ENCODE results near the gene TMEM212.

GRCh38 chr3:171873580-171873979, 30.4 kb downstream of the TMEM212 start:
- TF ChIP-seq GATA2 (IDR thresholded peaks at IDR 0.05; ENCODE audit: low read depth, low read length), result no peak
- TF ChIP-seq GATA3 (IDR thresholded peaks at IDR 0.05; ENCODE audit: low read depth, low read length), result no peak

All from SH-SY5Y (cell line).